ENCODE data around the gene ZNF80.

Gene ZNF80

DNA sequence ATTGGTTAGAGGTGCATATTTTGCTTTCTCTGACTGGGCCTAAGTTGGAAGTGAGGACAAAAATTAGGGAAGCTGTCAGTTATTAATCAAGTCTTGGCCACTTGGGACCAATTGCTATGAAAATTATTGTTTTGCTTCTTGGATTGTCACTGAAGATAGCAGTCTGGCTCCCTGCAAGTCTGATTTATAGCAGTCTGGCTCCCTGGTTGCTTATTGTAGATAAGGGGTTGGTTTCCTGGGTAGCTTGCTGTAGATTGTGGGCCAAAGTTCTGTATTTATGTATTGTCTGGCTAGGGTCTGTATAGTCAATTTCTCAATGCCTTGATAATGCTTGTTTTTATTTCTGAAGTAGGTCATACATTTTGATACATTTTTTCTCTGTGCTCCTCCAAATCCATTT is 45.2 kb downstream of the ZNF80 start:
- Histone ChIP-seq H3K27ac (ENCODE audit: low read depth, low read length) (no peak overlapping the region), H3K4me2 (ENCODE audit: low read length) (no peak overlapping the region), H3F3A (ENCODE audit: control insufficient read depth, insufficient read depth) (no peaks in the 10 kb centered on the region), H3K27me3 (ENCODE audit: control insufficient read depth, low read length) (no peaks in the 10 kb centered on the region), H3K79me2 (ENCODE audit: control insufficient read depth, low read length) (no peaks in the 10 kb centered on the region), H4K20me1 (ENCODE audit: control insufficient read depth, insufficient read depth, low read depth, low read length) (no peaks in the 10 kb centered on the region), H3K9me3 (ENCODE audit: control insufficient read depth, insufficient read depth, low read length) (no peaks in the 10 kb centered on the region), H3K36me3 (ENCODE audit: control insufficient read depth, low read length) (no peaks in the 10 kb centered on the region), H3K4me1 (ENCODE audit: control insufficient read depth, low read length) (no peaks in the 10 kb centered on the region), H3K9me2 (replicated peaks; ENCODE audit: control insufficient read depth, low read length) (no peaks in the 10 kb centered on the region), H3K4me3 (ENCODE audit: low read length) (no peak overlapping the region)
- TF ChIP-seq, protein P1, sequence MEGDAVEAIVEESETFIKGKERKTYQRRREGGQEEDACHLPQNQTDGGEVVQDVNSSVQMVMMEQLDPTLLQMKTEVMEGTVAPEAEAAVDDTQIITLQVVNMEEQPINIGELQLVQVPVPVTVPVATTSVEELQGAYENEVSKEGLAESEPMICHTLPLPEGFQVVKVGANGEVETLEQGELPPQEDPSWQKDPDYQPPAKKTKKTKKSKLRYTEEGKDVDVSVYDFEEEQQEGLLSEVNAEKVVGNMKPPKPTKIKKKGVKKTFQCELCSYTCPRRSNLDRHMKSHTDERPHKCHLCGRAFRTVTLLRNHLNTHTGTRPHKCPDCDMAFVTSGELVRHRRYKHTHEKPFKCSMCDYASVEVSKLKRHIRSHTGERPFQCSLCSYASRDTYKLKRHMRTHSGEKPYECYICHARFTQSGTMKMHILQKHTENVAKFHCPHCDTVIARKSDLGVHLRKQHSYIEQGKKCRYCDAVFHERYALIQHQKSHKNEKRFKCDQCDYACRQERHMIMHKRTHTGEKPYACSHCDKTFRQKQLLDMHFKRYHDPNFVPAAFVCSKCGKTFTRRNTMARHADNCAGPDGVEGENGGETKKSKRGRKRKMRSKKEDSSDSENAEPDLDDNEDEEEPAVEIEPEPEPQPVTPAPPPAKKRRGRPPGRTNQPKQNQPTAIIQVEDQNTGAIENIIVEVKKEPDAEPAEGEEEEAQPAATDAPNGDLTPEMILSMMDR (IDR thresholded peaks at IDR 0.05; ENCODE audit: low read depth, low read length, poor library complexity, severe bottlenecking), result no peak
- no peak for TF ChIP-seq EZH2phosphoT487 (IDR thresholded peaks at IDR 0.05; ENCODE audit: borderline replicate concordance, low read length)

DNA sequence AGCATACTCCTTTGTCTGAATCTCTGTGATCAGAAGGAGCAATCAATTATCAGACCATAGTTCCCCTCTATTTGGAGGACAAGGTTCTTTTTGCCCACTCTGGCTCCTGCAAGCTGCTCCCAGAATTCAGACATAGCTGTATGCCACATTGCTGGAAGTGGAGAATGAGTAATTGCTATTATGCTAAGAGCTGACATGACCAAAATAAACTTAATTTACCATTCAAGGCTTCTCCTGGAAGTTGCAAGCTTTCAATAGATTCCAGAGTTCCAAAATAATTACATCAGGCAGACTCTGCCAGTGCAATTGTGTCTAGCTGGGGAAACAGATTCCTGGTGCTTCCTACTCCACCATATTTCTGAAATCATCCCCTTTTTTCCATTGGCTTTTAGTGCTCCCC is 50.9 kb downstream of the ZNF80 start:
- H4K20me1 ChIP-seq (ENCODE audit: control insufficient read depth, insufficient read depth, low read depth, low read length), result no peaks in the 10 kb centered on the region
- no peaks in the 10 kb centered on the region for H3K4me1 ChIP-seq (ENCODE audit: control insufficient read depth, low read length)
- no peaks in the 10 kb centered on the region for H3F3A ChIP-seq (ENCODE audit: control insufficient read depth, insufficient read depth)
- no peak for TF ChIP-seq EZH2phosphoT487 (IDR thresholded peaks at IDR 0.05; ENCODE audit: borderline replicate concordance, low read length)
- TF ChIP-seq, protein P1 (IDR thresholded peaks at IDR 0.05; ENCODE audit: low read depth, low read length, poor library complexity, severe bottlenecking), result no peak
- H3K4me3 ChIP-seq (ENCODE audit: low read length), result no peak overlapping the region
- H3K9me3 ChIP-seq (ENCODE audit: control insufficient read depth, insufficient read depth, low read length), result no peaks in the 10 kb centered on the region
- H3K79me2 ChIP-seq (ENCODE audit: control insufficient read depth, low read length), result no peaks in the 10 kb centered on the region
- H3K27ac ChIP-seq (ENCODE audit: low read depth, low read length), result no peak overlapping the region
- H3K4me2 ChIP-seq (ENCODE audit: low read length), result no peak overlapping the region
- H3K27me3 ChIP-seq (ENCODE audit: control insufficient read depth, low read length), result peaks cover 3% of the 10 kb centered on the region; the same call in 1 of the 2 replicates
- H3K36me3 ChIP-seq (ENCODE audit: control insufficient read depth, low read length), result no peaks in the 10 kb centered on the region
- H3K9me2 ChIP-seq (replicated peaks; ENCODE audit: control insufficient read depth, low read length), result no peaks in the 10 kb centered on the region
